Esophagus mucosa (tissue), 1 donor: ENCODE data around the gene OCEL1. TPM values are rescaled to one million over a fixed set of nuclear protein-coding genes. Genes with fewer than 3 reads are reported as not detected.
A peak's percentile ranks its signal among the peaks of the same experiment; 100 is the strongest.
"Not testable (repeated sequence)": the region's sequence is repeated elsewhere in the genome, so short reads cannot be mapped to it uniquely, and the experiment has no call there.

Source experiments
- ATAC-seq: fragments of 200-7000 bp; cut with Tn5 transposase; one replicate; pipeline ENCODE4 v1.9.1; 2020
- total RNA-seq: library from RNA; stranded (reverse); gene quantifications from one replicate; pipeline ENCODE4 v1.2.4, GENCODE V29; 2023
- donor health status: DM: yes; HTN: yes; CAD: no.

The OCEL1 gene
- total RNA-seq: 13.3 TPM

- ATAC-seq: peak; percentile 94
These were observed at the start of gene OCEL1 for GRCh38 chr19:17226002-17226933. OCEL1 (plus strand) TSS chr19:17226226; CDS start chr19:17226248, 22 bp downstream.

GRCh38 chr19:17178291-17178690, 47.7 kb upstream of the OCEL1 start:
- no peak for ATAC-seq

GRCh38 chr19:17180997-17181702, 44.9 kb upstream of the OCEL1 start:
- no peak for ATAC-seq

GRCh38 chr19:17183271-17183761, 42.7 kb upstream of the OCEL1 start:
- peak; percentile 26 for ATAC-seq

GRCh38 chr19:17183858-17184321, 42.1 kb upstream of the OCEL1 start:
- peak; percentile 26 for ATAC-seq

- peak; percentile 46 for ATAC-seq
These were observed 41.6 kb upstream of the OCEL1 start for GRCh38 chr19:17184371-17184841.

GRCh38 chr19:17185590-17185989, 40.4 kb upstream of the OCEL1 start:
- ATAC-seq: no peak

- not testable (repeated sequence) for ATAC-seq
These were observed 34.3 kb upstream of the OCEL1 start for GRCh38 chr19:17191736-17192135.

- ATAC-seq: no peak
These were observed 33.3 kb upstream of the OCEL1 start for GRCh38 chr19:17192751-17193150.

- ATAC-seq: no peak
These were observed 31.4 kb upstream of the OCEL1 start for GRCh38 chr19:17194608-17195007.

- ATAC-seq: no peak
These were observed 30.9 kb upstream of the OCEL1 start for GRCh38 chr19:17195106-17195505.

- no peak for ATAC-seq
These were observed 29.4 kb upstream of the OCEL1 start for GRCh38 chr19:17196610-17197009.

GRCh38 chr19:17197666-17198065, 28.4 kb upstream of the OCEL1 start:
- no peak for ATAC-seq

- no peak for ATAC-seq
These were observed 25.5 kb upstream of the OCEL1 start for GRCh38 chr19:17200408-17201079.

GRCh38 chr19:17202249-17202648, 23.8 kb upstream of the OCEL1 start:
- peak; percentile 62 for ATAC-seq

GRCh38 chr19:17202713-17203112, 23.3 kb upstream of the OCEL1 start:
- ATAC-seq: no peak

- ATAC-seq: peak; percentile 71
These were observed 20.5 kb upstream of the OCEL1 start for GRCh38 chr19:17205237-17206140.

- ATAC-seq: no peak
These were observed 19.1 kb upstream of the OCEL1 start for GRCh38 chr19:17206736-17207581.

- peak; percentile 11 for ATAC-seq
These were observed 16.6 kb upstream of the OCEL1 start for GRCh38 chr19:17209126-17210036.
